Psoas muscle (tissue), 8 donors: ENCODE measurements around the gene OR6S1. TPM values are rescaled to one million over a fixed set of nuclear protein-coding genes. Genes with fewer than 3 reads are reported as not detected.

Source experiments
- ATAC-seq, 4 donors: fragments of 200-7000 bp; cut with Tn5 transposase; one replicate each; pipeline ENCODE4 v1.9.1; 2020; ENCODE audit warnings: moderate library complexity in 3 of 4, mild to moderate bottlenecking in 2 of 4
- DNase-seq, 2 donors: peaks; one replicate each; pipeline ENCODE4 v3.0.0-alpha.2; 2020
- H3K27ac ChIP-seq: fragments of 200-600 bp; one replicate; pipeline ENCODE4 v1.8.0; 2022
- H3K27me3 ChIP-seq, 3 donors: fragments of 200-600 bp in 1 of 3; one replicate each; pipeline versions ENCODE4 v1.6.1 to v1.8.0; 2013 to 2022; ENCODE audit warnings: low read length in 2 of 3, mild to moderate bottlenecking in 2 of 3, moderate library complexity in 1 of 3; ENCODE audit not compliant: insufficient read depth in 3 of 3
- H3K36me3 ChIP-seq, 2 donors: fragments of 200-600 bp in 1 of 2; one replicate each; pipeline versions ENCODE4 v1.6.1 to v1.8.0; 2013 to 2022; ENCODE audit warnings: low read depth in 1 of 2, mild to moderate bottlenecking in 1 of 2, moderate library complexity in 1 of 2; ENCODE audit not compliant: insufficient read depth in 1 of 2
- H3K4me1 ChIP-seq: fragments of 200-600 bp; one replicate; pipeline ENCODE4 v1.8.0; 2022
- H3K4me3 ChIP-seq: fragments of 200-600 bp; one replicate; pipeline ENCODE4 v1.8.0; 2022; ENCODE audit warnings: mild to moderate bottlenecking
- H3K9me3 ChIP-seq: fragments of 200-600 bp; one replicate; pipeline ENCODE4 v1.8.0; 2022
- WGBS, 3 donors: extraction: QIAGEN DNeasy Blood & Tissue Kit; methylation state at CpG; one replicate each; pipeline versions ENCODE4 v1.1.6 to v1.1.7; 2013; 5-methylcytosine and 5-hydroxymethylcytosine counted together
- intact Hi-C, 2 donors: fragments of 100-400 bp; cut with DNase I; formaldehyde crosslinking; loops; one replicate each; pipeline versions ENCODE4 v1.11.0 to v1.14.2; 2022
- polyA plus RNA-seq, 3 donors: library from polyadenylated mRNA; stranded (reverse); fragments of 200-250 nt; gene quantifications; one replicate each; pipeline ENCODE4 v1.2.3, GENCODE V29; 2013
- total RNA-seq, 4 donors: library from RNA; stranded (reverse); fragmentation: NEBNext Ultra II Directional in 2 of 4; extraction: Animal tissue kit (Norgen Biotek cat#: 25700) in 2 of 4; gene quantifications; one replicate each; pipeline versions ENCODE4 v1.2.1 to v1.2.4, GENCODE V29; 2021 to 2023
- TF ChIP-seq, protein P1 (sequence below): fragments of 200-600 bp; IDR thresholded peaks from one replicate; pipeline ENCODE4 v1.8.0; 2022; ENCODE audit warnings: antibody characterized with exemption
- donor health status: healthy with polysubstance abuse.
- donor health status: DM: no; HTN: no; CAD: no; lungs with moderate emphysema.
- donor health status: Bipolar disorder and iron deficiency.
- donor health status: healthy.
- donor health status: DM: yes; HTN: yes; CAD: no.
- donor health status: DM: no; HTN: no; CAD: no.
- donor health status: DM: no; HTN: no; CAD: no.
- donor health status: DM: yes; HTN: yes; CAD: no.

OR6S1 gene
- total and polyA plus RNA-seq, 7 donors, result not detected

DNA sequence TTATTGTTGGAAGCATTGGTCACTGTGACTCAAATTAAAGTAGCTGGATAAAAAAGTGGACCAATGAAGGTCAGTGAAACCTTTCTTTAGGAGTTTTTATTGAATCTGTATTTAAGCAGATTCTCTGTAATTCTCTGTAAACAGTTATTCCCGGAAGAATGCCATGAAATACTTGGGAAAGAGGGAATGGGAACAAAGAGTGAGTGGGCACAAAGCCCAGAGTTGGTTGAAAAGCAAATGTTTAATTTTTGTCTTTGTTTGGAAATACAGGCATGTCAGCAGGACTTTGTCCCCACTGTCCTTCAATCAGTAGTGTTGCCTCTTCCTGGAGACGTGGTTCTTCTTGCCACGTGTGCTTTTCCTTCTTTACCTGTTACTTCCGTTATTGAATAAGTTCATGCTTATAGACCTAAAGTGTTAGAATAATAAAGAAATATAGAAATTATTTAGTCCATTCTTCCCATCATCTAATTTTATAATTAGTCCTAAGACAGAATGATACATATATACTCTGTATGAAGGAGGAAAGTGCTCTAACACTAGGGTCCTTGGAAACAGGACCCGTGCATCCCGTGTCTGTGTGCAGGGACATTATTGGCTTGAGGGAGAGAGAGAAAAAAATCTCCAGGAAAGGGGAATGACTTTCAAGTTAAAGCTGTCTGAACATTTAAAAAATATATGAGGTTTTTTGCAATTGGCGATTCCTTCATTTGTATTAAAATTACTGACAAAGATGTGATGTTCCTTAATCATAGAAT is 45.1 kb upstream of the OR6S1 start:
- 50 to 66% (median 58%) methylated on average over 7 of the region's 7 CpGs for WGBS, 3 donors
- no peak for ATAC-seq

DNA sequence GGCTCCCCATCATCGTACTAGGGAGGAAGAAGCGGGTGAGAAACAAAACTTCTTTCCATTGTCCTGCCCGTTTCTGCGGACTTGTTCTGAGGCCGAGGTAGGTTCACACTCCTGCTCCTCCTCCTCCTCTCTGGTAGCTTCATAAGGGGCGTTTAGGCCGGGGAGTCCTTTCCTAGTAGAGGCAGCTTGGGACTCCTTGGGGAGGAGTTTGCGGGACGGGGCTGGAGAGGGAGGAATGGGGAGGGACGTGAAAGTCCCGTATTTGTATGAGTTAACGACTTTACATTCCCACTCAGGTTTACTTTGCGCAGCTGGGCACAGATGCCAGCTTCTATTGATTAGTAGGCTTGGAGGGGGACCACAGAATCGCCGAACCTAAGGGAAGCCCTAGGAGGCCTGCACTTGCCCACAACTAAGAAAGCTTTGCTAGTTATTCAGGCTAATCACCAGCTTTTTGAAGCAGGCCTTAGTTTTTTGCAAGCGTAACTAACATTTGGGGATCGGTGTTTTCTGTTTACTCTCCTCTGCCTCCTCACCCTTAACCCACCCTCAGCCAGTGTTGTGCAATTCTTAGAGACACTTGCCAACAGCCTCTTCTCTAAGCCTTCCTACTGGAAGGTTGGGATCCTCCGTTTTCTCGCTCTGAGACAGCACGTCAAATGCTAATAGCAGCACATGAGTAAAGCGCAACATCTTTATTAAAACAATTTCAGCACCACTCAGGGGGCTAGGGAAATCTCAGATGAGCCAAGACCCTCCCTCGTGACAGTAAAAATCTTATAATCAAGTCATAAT is 43.4 kb upstream of the OR6S1 start:
- WGBS, 3 donors, result 15 to 21% (median 16%) methylated on average over 22 of the region's 22 CpGs
- H3K4me1 ChIP-seq, result peaks cover 17% of the 10 kb centered on the region

More for the DNA sequence above, 45.1 kb upstream of the OR6S1 start:
- no peaks in the 10 kb centered on the region for H3K9me3 ChIP-seq
- H3K4me3 ChIP-seq, result no peak overlapping the region
- no peaks in the 10 kb centered on the region for H3K36me3 ChIP-seq
- no peak for DNase-seq
- intact Hi-C loops, result loop anchor here (10.0 kb wide), 4 partner anchors 222 to 418 kb away; partner anchors contain the start of genes CCNB1IP1 (in 1 of the 2), PIP4P1 (in 1 of the 2), PNP (in 1 of the 2) and TMEM253 (in 1 of the 2)
- H3K27me3 ChIP-seq, result no peaks in the 10 kb centered on the region
- no peak overlapping the region for H3K27ac ChIP-seq
- peaks cover 4% of the 10 kb centered on the region for H3K4me1 ChIP-seq
- TF ChIP-seq, protein P1, sequence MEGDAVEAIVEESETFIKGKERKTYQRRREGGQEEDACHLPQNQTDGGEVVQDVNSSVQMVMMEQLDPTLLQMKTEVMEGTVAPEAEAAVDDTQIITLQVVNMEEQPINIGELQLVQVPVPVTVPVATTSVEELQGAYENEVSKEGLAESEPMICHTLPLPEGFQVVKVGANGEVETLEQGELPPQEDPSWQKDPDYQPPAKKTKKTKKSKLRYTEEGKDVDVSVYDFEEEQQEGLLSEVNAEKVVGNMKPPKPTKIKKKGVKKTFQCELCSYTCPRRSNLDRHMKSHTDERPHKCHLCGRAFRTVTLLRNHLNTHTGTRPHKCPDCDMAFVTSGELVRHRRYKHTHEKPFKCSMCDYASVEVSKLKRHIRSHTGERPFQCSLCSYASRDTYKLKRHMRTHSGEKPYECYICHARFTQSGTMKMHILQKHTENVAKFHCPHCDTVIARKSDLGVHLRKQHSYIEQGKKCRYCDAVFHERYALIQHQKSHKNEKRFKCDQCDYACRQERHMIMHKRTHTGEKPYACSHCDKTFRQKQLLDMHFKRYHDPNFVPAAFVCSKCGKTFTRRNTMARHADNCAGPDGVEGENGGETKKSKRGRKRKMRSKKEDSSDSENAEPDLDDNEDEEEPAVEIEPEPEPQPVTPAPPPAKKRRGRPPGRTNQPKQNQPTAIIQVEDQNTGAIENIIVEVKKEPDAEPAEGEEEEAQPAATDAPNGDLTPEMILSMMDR, result no peak

DNA sequence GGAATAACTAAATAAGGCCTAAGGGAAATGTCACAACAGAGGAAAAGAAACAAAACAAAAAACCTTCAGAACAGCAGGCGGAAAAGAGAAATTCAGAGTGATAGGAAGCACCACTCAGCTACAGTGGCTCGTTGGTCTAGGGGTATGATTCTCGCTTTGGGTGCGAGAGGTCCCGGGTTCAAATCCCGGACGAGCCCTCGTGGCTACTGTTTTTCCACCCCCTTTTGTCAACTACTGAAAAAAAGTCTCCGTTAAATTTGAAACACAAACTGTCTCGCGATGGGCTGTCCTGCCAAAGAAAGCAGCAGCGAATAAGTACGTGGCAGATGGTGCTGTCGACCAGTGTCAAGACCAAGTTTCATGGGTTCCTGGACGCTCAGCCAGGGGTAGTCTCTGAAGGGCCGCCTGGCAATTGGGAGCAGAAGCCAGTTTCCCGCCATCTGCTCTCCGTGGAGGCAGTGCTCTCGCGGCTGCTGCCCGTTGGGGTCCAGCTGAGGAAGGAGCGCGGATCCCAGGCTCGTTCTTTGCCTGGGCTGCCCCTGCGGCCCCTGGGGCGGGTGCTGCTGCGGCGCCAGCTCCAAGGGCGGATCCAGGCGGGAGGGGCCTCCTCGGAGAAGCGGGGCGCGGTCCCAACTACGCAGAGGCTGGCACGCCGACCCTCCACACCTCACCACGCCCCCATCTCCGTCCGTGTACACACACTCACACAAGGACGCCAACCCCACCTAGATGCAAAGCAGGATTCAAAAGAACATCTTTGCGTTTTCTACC is 42.6 kb upstream of the OR6S1 start, which contains the start of gene RNASE4:
Gene RNASE4 (plus strand): TSS at position 670 of the 771 bp plus-strand sequence. CDS start 14,812 bp downstream, outside the sequence.
- Histone ChIP-seq H3K4me3 (peak within 1 kb of the TSS; percentile 89), H3K27me3 (no peaks in the 10 kb centered on the region), H3K4me1 (peaks cover 17% of the 10 kb centered on the region), H3K36me3 (no peaks in the 10 kb centered on the region), H3K27ac (peak within 1 kb of the TSS; percentile 99), H3K9me3 (no peaks in the 10 kb centered on the region)
- ATAC-seq (peak; percentile 50 to 67 (median 59)), DNase-seq (peak; percentile 80 to 90)
- 0 to 1% (median 0%) methylated on average over 34 to 42 of the region's 42 CpGs for WGBS, 3 donors
- TF ChIP-seq, protein P1, result no peak
- intact Hi-C loops, result loop anchor here (5.0 to 10.0 kb wide), 7 partner anchors 52 to 421 kb away; partner anchors contain the start of genes APEX1 (in 1 of the 2), CCNB1IP1 (in 1 of the 2), PIP4P1 (in 1 of the 2) and PNP (in 1 of the 2)

More for the DNA sequence above, 43.4 kb upstream of the OR6S1 start:
- TF ChIP-seq, protein P1, result no peak
- no peak for ATAC-seq
- intact Hi-C loops, result loop anchor here (5.0 to 10.0 kb wide), 7 partner anchors 53 to 420 kb away; partner anchors contain the start of genes APEX1 (in 1 of the 2), CCNB1IP1 (in 1 of the 2), PIP4P1 (in 1 of the 2) and PNP (in 1 of the 2)
- Histone ChIP-seq H3K27me3 (no peaks in the 10 kb centered on the region), H3K4me3 (peak overlapping the region; percentile 89), H3K36me3 (no peaks in the 10 kb centered on the region), H3K27ac (peak overlapping the region; percentile 99), H3K9me3 (no peaks in the 10 kb centered on the region)
- DNase-seq, result peak; percentile 15 to 62
